GM21786 (cell line): ENCODE measurements around the gene TMEM128.
"Not testable (repeated sequence)": the region's sequence is repeated elsewhere in the genome, so short reads cannot be mapped to it uniquely, and the experiment has no call there.

Experiments
- ATAC-seq: cut with Tn5 transposase; IDR thresholded peaks from one replicate; pipeline ENCODE4 v1.9.1; 2021; ENCODE audit not compliant: unreplicated experiment

Gene TMEM128

DNA sequence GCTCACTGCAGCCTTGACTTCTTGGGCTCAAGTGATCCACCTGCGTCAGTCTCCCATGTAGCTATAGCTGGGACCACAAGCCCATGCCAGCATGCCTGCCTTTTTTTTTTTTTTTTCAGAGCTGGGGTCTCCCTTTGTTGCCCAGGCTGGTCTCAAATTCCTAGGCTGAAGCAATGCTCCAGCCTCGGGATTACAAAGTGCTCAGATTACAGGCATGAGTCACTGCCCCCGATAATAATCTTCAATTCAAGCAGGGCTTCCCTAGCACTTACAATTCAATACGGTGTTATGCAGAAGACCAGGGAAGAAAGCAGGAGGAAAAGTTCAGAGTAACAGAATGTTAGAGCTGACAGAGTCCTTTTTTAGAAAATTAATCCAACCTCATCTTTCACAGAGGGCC, 47.4 kb downstream of the TMEM128 start:
- ATAC-seq: no peak

DNA sequence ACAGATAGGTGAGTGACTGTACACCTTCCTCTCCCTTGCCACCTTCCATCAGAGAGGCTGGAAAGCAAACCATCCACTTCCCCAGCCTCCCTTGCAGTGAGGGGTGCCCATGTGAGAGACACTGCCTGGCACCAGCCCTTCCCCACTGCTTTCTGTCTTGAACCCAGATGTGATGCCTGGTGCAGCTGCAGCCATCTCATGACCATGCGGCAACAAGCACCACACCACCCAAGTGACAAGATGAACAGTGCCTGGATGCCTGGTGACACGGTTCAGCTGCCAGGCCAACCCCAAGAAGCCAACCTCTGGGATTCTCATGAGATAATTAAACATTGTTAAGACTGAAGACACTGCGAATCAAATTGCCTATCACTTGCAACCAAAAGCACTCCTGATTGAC, 52.7 kb downstream of the TMEM128 start:
- no peak for ATAC-seq

DNA sequence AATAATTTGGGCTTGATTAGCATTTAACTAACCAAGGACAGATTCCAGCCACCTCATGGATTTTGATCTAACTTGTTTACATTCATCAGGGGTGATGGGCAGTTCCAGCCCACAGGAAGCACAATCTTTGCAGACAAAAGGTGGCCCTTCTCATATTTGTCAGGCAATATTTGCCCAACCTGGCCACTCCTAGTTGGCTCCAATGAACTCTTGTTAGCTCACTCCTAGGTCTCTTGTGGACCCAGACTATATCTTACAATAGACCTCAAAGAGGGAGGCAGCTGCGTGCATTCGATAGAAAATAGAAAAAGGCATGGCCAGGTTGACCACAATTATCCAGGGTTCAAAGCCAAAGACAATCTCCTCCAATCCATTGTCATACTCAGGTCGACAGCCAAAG, 59.5 kb downstream of the TMEM128 start:
- not testable (repeated sequence) for ATAC-seq
